NCI-H1105 (cell line): ENCODE data around the gene MRPS11.
"Not testable (repeated sequence)": the region's sequence is repeated elsewhere in the genome, so short reads cannot be mapped to it uniquely, and the experiment has no call there.

ENCODE experiments used
- DNase-seq: peaks from one replicate; lab custom pipeline; 2025; lab: John Stamatoyannopoulos, UW

Gene MRPS11

DNA sequence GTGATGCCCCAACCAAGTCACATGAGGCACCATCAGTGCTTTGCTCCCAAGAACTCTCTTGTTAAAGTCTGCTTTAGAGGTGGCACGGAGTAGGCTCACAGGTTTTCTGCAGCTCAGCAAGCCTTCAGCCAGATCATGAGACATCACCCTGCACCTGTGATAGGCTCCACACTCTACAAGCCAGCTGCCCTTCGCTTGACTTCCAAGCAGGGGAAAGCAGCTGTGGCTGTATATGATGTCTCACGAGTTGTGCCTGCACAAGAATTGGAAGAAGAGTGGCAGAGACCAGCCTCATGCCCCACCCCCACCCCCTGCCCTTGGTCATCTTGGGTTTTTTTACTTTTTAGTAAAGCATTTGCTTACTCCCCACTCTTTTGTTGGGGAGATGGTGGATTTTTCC lies 22.5 kb downstream of the MRPS11 start:
- no peak for DNase-seq

DNA sequence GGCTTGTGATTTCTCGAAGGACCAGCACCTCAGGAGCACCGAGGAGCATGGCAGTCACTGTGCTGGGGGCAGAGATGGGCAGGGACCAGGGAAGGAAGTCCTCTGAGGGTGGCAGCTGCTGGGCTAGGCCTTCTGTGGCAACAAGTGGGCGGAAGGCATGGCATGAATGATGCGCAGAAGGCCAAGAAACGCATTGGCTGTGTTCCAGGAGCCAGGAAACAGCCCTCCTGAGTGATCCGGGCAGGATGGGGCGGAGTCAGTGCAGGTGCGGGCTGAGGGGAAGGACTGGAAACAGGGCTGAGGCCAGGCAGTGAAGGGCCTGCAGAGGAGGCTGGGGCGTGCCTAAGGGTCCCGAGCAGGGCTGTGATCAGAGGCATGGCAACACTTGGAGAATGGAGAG lies 23.6 kb downstream of the MRPS11 start:
- DNase-seq: no peak

GRCh38 chr15:88493844-88494243 lies 26.3 kb downstream of the MRPS11 start:
- no peak for DNase-seq

DNA sequence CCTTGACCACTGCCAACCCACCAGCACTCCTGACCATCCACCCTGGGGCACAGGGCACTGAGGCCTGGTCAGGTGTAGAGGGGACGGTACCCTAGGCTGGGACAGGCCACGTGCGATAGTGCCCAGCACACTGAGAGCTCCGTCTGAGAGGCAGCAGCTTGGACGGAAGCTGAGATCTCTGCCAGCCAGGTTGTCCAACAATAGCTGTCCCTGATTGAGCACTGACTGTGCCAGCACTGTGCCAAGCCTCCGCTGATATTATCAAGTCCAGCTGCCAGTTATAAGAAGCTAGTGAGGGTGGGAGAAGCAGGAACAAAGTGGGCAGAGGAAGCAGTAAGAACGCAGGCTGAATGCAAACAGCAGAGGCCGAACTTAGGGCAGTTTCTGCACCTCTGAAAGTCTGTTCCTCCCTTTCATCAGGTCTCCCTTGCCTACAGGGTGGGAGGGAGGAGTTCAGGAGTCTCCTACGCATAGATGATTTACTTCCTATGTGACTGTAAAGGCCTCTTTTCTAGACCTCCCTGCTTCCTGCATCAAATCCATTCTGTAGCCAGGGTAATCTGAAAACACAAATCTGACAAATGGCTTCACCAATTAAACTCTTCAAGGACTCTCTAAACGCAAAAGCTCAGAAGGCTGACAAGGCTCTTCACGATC lies 29.7 kb downstream of the MRPS11 start:
- DNase-seq: no peak

- no peak for DNase-seq
Measured at GRCh38 chr15:88498996-88499395, 31.5 kb downstream of the MRPS11 start.

GRCh38 chr15:88504445-88504844 lies 36.9 kb downstream of the MRPS11 start:
- no peak for DNase-seq

DNA sequence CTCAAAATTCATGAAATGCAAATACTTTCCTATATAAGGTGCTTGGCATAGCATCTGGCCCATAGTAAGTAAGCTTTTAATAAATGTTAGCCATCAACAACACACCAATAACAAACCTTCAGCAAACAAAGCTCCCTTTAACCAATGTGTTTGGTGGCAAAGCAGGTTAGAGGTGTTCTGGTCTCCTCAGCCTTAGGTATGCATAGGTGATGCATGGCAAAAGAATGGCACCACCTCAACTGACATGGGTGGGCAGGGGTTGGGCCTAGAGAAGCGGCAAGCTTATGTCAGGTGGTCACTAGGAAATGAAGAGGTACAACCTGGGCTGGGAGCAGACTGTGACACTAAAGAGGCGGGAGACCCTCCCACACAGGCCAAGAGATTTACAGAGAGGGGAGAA lies 38.2 kb downstream of the MRPS11 start:
- no peak for DNase-seq

DNA sequence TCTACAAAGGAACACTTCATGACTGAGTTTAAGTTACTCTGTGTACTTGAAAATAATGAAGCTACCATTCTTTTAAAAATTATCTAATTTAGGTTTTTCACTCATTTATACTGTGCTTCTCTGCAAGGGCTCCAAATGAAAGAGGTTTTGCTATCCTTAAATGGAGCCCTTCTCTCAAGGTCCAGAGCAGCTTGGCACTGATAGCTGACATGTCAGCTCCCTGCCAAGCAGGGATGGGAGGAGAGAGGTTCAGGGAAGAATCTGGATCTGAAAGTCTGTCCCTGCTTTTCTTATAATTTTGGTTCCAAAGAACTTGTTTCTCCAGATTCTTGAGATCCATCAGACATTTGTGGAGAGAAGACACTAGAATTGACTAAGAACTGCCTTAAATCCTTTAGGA lies 39.1 kb downstream of the MRPS11 start:
- no peak for DNase-seq

DNA sequence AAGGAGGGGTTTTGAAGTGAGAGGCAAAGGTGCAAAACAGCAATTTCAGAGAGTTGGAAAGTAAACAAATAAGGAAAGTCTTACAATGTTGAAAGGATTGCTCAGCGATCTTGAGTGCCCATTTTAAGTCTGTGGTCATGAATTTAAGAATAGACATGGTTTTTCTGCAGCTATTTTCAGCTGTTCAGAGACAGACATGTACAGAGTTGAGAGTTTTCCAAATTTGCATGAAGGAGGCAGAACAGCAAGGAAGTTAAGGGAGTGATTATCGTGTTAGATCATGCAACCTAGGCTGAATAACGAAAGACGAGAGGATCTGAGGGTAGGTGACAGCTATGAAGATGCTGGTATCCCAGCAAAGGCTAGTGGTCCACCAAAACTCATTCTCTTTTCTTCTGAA lies 41.8 kb downstream of the MRPS11 start:
- no peak for DNase-seq

DNA sequence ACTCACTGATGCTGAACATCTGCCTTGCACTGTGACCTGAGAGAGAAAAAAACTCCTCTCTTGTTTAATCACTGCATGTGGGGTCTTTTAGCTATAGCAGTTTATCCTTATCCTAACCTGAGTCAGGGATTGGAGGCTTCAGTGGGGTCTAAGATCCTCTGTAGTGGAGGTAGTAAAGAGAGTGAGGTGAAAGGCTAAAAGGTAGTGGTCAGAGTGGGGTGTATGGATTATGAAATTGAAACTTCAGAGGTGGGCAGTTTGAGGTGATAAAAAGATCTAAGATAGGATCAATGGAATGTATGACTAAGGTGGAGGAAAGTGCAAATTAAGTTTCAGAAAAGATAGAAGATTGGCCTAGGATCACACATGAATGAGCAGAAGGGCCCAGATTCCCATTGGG lies 42.5 kb downstream of the MRPS11 start:
- no peak for DNase-seq

GRCh38 chr15:88511161-88511560 lies 43.7 kb downstream of the MRPS11 start:
- DNase-seq: no peak

DNA sequence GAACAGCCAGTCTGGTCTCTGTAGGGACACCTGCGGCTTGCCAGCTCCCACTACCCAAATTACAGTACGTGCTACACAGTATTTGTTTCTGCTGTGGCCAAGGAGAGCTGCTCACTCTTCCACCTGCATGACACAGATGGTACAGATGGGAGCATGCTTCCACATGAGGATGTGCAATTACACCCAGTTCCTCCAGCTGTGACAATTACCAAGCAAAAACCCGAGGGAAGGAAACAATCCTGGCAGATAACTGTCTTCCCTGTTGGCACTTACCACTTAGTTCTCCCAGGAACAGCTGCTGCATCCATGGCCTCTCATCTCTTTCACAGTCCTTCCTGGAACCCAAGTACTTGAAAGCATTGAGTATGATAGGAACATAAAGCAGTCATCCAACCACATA lies 44.6 kb downstream of the MRPS11 start:
- DNase-seq: no peak

DNA sequence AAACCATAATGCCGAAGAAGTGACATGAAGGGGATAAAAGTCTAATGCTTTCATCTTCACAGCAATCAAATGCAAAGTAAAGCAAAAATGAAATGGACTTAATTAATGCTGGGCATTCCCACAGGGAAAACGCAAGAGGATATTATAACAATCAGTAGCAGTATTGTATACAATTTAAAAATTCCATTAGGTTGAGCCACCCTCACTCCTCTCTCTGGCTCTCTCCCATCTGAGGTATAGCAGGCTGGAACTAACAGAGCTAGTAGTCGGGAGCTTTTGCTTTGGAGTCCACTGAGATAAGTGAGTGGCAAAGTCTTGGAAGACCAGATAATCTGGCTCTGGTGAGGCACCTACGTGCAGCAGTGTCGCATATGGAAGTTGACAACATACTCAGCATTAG lies 45.1 kb downstream of the MRPS11 start:
- DNase-seq: no peak

DNA sequence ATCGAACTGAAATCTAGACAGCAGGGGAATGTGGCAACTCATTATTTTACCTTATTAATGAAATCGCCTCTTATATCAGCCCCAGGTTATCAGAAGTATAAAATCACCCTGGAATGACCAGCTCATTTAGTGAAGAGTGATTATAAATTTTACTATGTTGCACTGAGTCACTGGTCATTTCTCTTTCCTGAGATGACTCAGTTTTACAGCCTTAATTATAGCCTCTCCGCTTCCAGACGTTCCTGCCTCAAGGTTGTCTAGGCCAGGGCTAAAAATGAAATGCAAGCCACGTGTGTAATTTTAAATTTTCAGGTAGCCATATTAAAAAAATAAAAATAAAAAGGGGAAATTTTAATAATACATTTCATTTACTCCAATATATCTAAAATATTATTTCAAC lies 45.7 kb downstream of the MRPS11 start:
- DNase-seq: no peak

DNA sequence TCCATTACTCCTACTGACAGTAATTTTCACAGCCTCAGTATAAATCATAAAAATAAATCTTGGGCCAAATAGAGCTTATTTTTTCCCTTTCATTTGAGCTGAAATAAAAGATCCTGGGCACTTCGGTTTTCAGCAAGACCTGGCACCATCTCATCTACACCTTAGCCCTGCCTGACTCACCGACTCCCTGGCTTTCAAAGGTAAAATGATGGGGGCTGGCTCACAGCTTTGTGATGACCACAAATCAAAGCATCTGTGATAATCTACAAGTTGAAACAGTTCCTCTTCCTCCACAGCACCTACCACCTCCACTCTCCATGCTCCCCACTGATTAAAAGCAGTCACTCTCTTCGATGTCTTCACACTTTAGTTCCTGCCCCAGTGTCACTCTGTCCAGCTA lies 51.4 kb downstream of the MRPS11 start:
- no peak for DNase-seq

DNA sequence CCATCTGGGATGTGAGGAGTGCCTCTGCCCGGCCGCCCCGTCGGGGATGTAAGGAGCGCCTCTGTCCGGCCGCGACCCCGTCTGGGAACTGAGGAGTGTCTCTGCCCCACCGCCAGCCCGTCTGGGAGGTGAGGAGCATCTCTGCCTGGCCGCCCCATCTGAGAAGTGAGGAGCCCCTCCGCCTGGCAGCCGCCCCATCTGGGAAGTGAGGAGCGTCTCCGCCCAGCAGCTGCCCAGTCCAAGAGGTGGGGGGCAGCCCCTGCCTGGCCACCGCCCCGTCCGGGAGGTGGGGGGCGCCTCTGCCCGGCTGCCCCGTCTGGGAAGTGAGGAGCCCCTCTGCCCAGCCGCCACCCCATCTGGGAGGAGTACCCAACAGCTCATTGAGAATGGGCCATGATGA lies 56.6 kb downstream of the MRPS11 start:
- not testable (repeated sequence) for DNase-seq

DNA sequence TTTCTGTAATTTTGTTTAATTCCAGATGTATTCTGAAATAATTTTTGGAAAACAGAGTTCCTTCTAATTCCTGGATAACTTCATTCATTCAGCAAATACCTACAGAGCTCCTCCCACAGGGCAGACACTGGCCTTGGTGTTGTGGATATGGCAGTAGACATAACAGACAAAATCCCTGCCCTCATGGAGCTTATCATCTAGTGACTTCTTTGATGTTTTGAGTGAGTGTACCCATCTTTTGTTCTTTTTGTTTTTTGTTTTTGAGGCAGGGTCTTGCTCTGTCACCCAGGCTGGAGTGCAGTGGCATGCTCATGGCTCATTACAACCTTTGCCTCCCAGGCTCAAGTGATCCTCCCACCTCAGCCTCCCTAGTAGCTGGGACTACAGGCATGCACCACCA lies 57.9 kb downstream of the MRPS11 start:
- DNase-seq: no peak

GRCh38 chr15:88526247-88526879 lies 58.9 kb downstream of the MRPS11 start:
- no peak for DNase-seq

DNA sequence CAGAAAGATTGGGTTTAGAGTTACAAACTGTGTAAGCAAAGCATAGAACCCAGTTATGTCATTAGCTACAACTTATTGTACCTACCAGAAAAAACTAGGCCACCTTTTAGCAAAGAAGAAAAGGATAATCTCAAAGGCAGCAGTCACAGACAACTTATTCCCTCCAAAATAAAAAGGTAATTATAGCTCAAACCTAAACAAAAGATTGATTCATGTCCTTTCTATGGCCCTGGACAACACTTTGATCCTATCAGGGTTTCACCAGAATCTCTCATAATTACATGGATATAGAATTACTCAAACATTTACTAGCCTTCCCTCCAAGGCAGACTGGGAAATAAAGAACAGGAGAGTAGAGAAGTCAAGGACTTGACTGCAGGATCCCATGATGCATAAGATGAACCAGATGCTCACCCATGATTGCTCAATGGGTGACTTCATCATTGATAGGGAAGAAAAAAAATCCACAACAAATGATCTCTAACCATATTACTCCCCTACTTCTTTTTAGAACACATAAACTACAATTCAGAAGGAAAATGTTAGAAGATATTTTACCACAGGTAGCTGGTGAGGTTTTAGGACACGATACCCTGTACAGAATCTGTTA lies 61.6 kb downstream of the MRPS11 start:
- DNase-seq: no peak
